Activated T-helper 9 cell treated with anti-CD3 and anti-CD28 coated beads, Interleukin-2, amount 50 U/mL, for 16 hours (primary cell): Measurements from ENCODE around the gene FA2H.
"Not testable (repeated sequence)": the region's sequence is repeated elsewhere in the genome, so short reads cannot be mapped to it uniquely, and the experiment has no call there.

Experiments used
- DNase-seq: peaks from one replicate; pipeline ENCODE4 v3.0.0-alpha.2; 2020; ENCODE audit warnings: low read depth

FA2H gene

GRCh38 chr16:74680681-74681080 lies 93.9 kb downstream of the FA2H start:
- no peak for DNase-seq

GRCh38 chr16:74679983-74680382 lies 94.6 kb downstream of the FA2H start:
- DNase-seq, result no peak

- DNase-seq, result no peak
Observed at GRCh38 chr16:74677868-74678267, 96.8 kb downstream of the FA2H start.

GRCh38 chr16:74673876-74674275 lies 100.7 kb downstream of the FA2H start:
- DNase-seq, result no peak

- not testable (repeated sequence) for DNase-seq
Observed at GRCh38 chr16:74668877-74669276, 105.7 kb downstream of the FA2H start.

- DNase-seq, result peak; percentile 3
Observed at GRCh38 chr16:74667255-74667700, 107.3 kb downstream of the FA2H start.

- peak; percentile 93 for DNase-seq
Observed at GRCh38 chr16:74666425-74667254, 108.0 kb downstream of the FA2H start, which contains the start of gene RFWD3. Gene RFWD3 (minus strand): TSS chr16:74666877. CDS start chr16:74661449, 5,428 bp downstream.

- DNase-seq, result no peak
Observed at GRCh38 chr16:74666010-74666421, 108.6 kb downstream of the FA2H start.
